Aorta (tissue), 5 donors: ENCODE results near the gene SH2D1B. TPM values are rescaled to one million over a fixed set of nuclear protein-coding genes. Genes with fewer than 3 reads are reported as not detected.
"Not testable (repeated sequence)": the region's sequence is repeated elsewhere in the genome, so short reads cannot be mapped to it uniquely, and the experiment has no call there.

ENCODE experiments used
- ATAC-seq: fragments of 200-7000 bp; cut with Tn5 transposase; one replicate; pipeline ENCODE4 v1.9.1; 2022; ENCODE audit warnings: moderate library complexity; ENCODE audit not compliant: low FRiP score
- DNase-seq, 2 donors: peaks; one replicate each; pipeline ENCODE4 v3.0.0-alpha.2; 2020
- H3K27ac ChIP-seq, 2 donors: one replicate each; pipeline ENCODE4 v1.5.1; 2013; ENCODE audit warnings: low read length in 2 of 2, mild to moderate bottlenecking in 2 of 2, moderate library complexity in 2 of 2, control low read depth in 1 of 2, inconsistent platforms in 1 of 2, low read depth in 1 of 2
- H3K27me3 ChIP-seq, 2 donors: one replicate each; pipeline ENCODE4 v1.6.1; 2013; ENCODE audit warnings: control low read depth in 1 of 2, low read length in 1 of 2, mild to moderate bottlenecking in 1 of 2, moderate library complexity in 1 of 2; ENCODE audit not compliant: insufficient read depth in 2 of 2, control insufficient read depth in 1 of 2
- H3K36me3 ChIP-seq, 2 donors: one replicate each; pipeline ENCODE4 v1.6.1; 2013; ENCODE audit warnings: control low read depth in 1 of 2, low read length in 1 of 2, mild to moderate bottlenecking in 1 of 2; ENCODE audit not compliant: insufficient read depth in 2 of 2, control insufficient read depth in 1 of 2
- H3K4me1 ChIP-seq, 2 donors: one replicate each; pipeline ENCODE4 v1.6.1; 2013; ENCODE audit warnings: low read length in 2 of 2, control low read depth in 1 of 2, mild to moderate bottlenecking in 1 of 2, moderate library complexity in 1 of 2; ENCODE audit not compliant: insufficient read depth in 2 of 2, control insufficient read depth in 1 of 2
- H3K4me3 ChIP-seq, 2 donors: one replicate each; pipeline ENCODE4 v1.5.1; 2013; ENCODE audit warnings: low read length in 2 of 2, control low read depth in 1 of 2, mild to moderate bottlenecking in 1 of 2
- H3K9me3 ChIP-seq: one replicate; pipeline ENCODE4 v1.6.1; 2013; ENCODE audit warnings: mild to moderate bottlenecking, low read length; ENCODE audit not compliant: control insufficient read depth
- WGBS, 2 donors: extraction: QIAGEN DNeasy Blood & Tissue Kit; methylation state at CpG; one replicate each; pipeline ENCODE4 v1.1.7; 2013; 5-methylcytosine and 5-hydroxymethylcytosine counted together
- intact Hi-C, 2 donors: fragments of 100-400 bp; cut with DNase I; formaldehyde crosslinking; loops; one replicate each; pipeline versions ENCODE4 v1.14.2 to v1.15.0; 2022
- polyA plus RNA-seq, 2 donors: library from polyadenylated mRNA; stranded (reverse); fragments of 200-250 nt; gene quantifications; one replicate each; pipeline ENCODE4 v1.2.3, GENCODE V29; 2013
- total RNA-seq, 2 donors: library from RNA; stranded (reverse); fragmentation: NEBNext Ultra II Directional; extraction: Animal tissue kit (Norgen Biotek cat#: 25700); gene quantifications; one replicate each; pipeline ENCODE4 v1.2.1, GENCODE V29; 2021
- donor health status: healthy with polysubstance abuse.
- donor health status: Bipolar disorder and iron deficiency.
- donor health status: DM: no; HTN: no; CAD: no.
- donor health status: DM: no; HTN: no; CAD: no.
- donor health status: DM: yes; HTN: yes; CAD: no.

Gene SH2D1B
- total and polyA plus RNA-seq, 4 donors, result 0.10 to 1.1 (median 0.54) TPM

- WGBS, 2 donors, result 52 to 58% methylated on average over 5 of the region's 5 CpGs
- Histone ChIP-seq H3K9me3 (peaks cover 1% of the 10 kb centered on the region), H3K27ac (no peak overlapping the region), H3K27me3 (no peaks in the 10 kb centered on the region), H3K4me3 (no peak overlapping the region), H3K36me3 (no peaks in the 10 kb centered on the region), H3K4me1 (no peaks in the 10 kb centered on the region)
- ATAC-seq (no peak), DNase-seq (no peak)
- intact Hi-C loops, result loop anchor here in 1 of 2 donors (5.0 kb wide), 1 partner anchor 1209 kb away; no protein-coding TSS in a partner anchor
Observed at GRCh38 chr1:162421258-162422164, 9.6 kb upstream of the SH2D1B start.

- DNase-seq, result no peak
- Histone ChIP-seq H3K9me3 (peaks cover 1% of the 10 kb centered on the region), H3K36me3 (no peaks in the 10 kb centered on the region), H3K4me1 (no peaks in the 10 kb centered on the region), H3K27me3 (no peaks in the 10 kb centered on the region), H3K4me3 (no peak overlapping the region), H3K27ac (no peak overlapping the region)
- ATAC-seq, result no peak
- intact Hi-C loops, result loop anchor here in 1 of 2 donors (5.0 kb wide), 1 partner anchor 1208 kb away; no protein-coding TSS in a partner anchor
- 72 to 81% methylated on average over 3 of the region's 3 CpGs for WGBS, 2 donors
Observed at GRCh38 chr1:162420120-162420519, 8.2 kb upstream of the SH2D1B start.

GRCh38 chr1:162419450-162419931, 7.6 kb upstream of the SH2D1B start:
- H3K9me3 ChIP-seq, H3K27me3 ChIP-seq, intact Hi-C loops, ATAC-seq, H3K4me1 ChIP-seq, H3K4me3 ChIP-seq, DNase-seq, H3K36me3 ChIP-seq, H3K27ac ChIP-seq: not testable (repeated sequence)
- WGBS, 2 donors, result 59 to 67% methylated on average over 9 of the region's 9 CpGs

- 79 to 80% methylated on average over 7 of the region's 7 CpGs for WGBS, 2 donors
- H3K9me3 ChIP-seq, H3K27me3 ChIP-seq, H3K36me3 ChIP-seq, DNase-seq, ATAC-seq, H3K4me3 ChIP-seq, H3K27ac ChIP-seq, intact Hi-C loops, H3K4me1 ChIP-seq: not testable (repeated sequence)
Observed at GRCh38 chr1:162418584-162418983, 6.6 kb upstream of the SH2D1B start.

GRCh38 chr1:162417650-162418049, 5.7 kb upstream of the SH2D1B start:
- H3K27me3 ChIP-seq, result no peaks in the 10 kb centered on the region
- intact Hi-C loops, result no loop called here
- no peaks in the 10 kb centered on the region for H3K36me3 ChIP-seq
- H3K27ac ChIP-seq, result no peak overlapping the region
- H3K4me1 ChIP-seq, result no peaks in the 10 kb centered on the region
- H3K9me3 ChIP-seq, result peaks cover 1% of the 10 kb centered on the region
- no peak for DNase-seq
- ATAC-seq, result no peak
- WGBS, 2 donors, result 88 to 94% methylated on average over 7 of the region's 7 CpGs
- no peak overlapping the region for H3K4me3 ChIP-seq

GRCh38 chr1:162416909-162417308, 5.0 kb upstream of the SH2D1B start:
- Histone ChIP-seq H3K4me3 (no peak overlapping the region), H3K27me3 (no peaks in the 10 kb centered on the region), H3K4me1 (no peaks in the 10 kb centered on the region), H3K9me3 (no peaks in the 10 kb centered on the region), H3K36me3 (no peaks in the 10 kb centered on the region), H3K27ac (no peak overlapping the region)
- no peak for ATAC-seq
- WGBS, 2 donors, result 86 to 90% methylated on average over 2 of the region's 2 CpGs
- DNase-seq, result no peak
- intact Hi-C loops, result no loop called here

GRCh38 chr1:162416215-162416614, 4.3 kb upstream of the SH2D1B start:
- no peak overlapping the region for H3K4me3 ChIP-seq
- no peak for DNase-seq
- intact Hi-C loops, result no loop called here
- H3K27ac ChIP-seq, result no peak overlapping the region
- no peaks in the 10 kb centered on the region for H3K27me3 ChIP-seq
- ATAC-seq, result no peak
- H3K4me1 ChIP-seq, result no peaks in the 10 kb centered on the region
- no peaks in the 10 kb centered on the region for H3K36me3 ChIP-seq
- H3K9me3 ChIP-seq, result no peaks in the 10 kb centered on the region

- intact Hi-C loops, result no loop called here
- no peak for DNase-seq
- Histone ChIP-seq H3K4me3 (no peak overlapping the region), H3K27ac (no peak overlapping the region), H3K9me3 (no peaks in the 10 kb centered on the region), H3K4me1 (no peaks in the 10 kb centered on the region), H3K27me3 (no peaks in the 10 kb centered on the region), H3K36me3 (no peaks in the 10 kb centered on the region)
- 84 to 95% methylated on average over 1 of the region's 1 CpG for WGBS, 2 donors
- no peak for ATAC-seq
Observed at GRCh38 chr1:162407539-162407938, 4.4 kb downstream of the SH2D1B start.

- H3K4me1 ChIP-seq, result no peaks in the 10 kb centered on the region
- no peak overlapping the region for H3K4me3 ChIP-seq
- ATAC-seq, result no peak
- H3K27me3 ChIP-seq, result no peaks in the 10 kb centered on the region
- H3K9me3 ChIP-seq, result no peaks in the 10 kb centered on the region
- H3K36me3 ChIP-seq, result no peaks in the 10 kb centered on the region
- 66 to 82% methylated on average over 2 of the region's 2 CpGs for WGBS, 2 donors
- no peak for DNase-seq
- no peak overlapping the region for H3K27ac ChIP-seq
- intact Hi-C loops, result no loop called here
Observed at GRCh38 chr1:162406811-162407210, 5.1 kb downstream of the SH2D1B start.
